DND-41 (cell line): ENCODE measurements around the gene NIM1K.

Source experiments
- ATAC-seq: fragments of 200-7000 bp; cut with Tn5 transposase; 3 replicates; pipeline ENCODE4 v1.9.1; 2021; ENCODE audit warnings: low read depth; ENCODE audit not compliant: insufficient read depth
- DNase-seq: peaks from one replicate; pipeline ENCODE4 v3.0.0-alpha.2; 2020
- H2AFZ ChIP-seq: 2 replicates; pipeline ENCODE4 v1.6.0; 2012; ENCODE audit warnings: low read depth, low read length
- H3K27ac ChIP-seq: 2 replicates; pipeline ENCODE4 v1.5.1; 2012; ENCODE audit warnings: low read length, inconsistent platforms
- H3K27me3 ChIP-seq: fragments of 200-600 bp; sonication (generic); 2 replicates; pipeline ENCODE4 v1.6.0; 2012; ENCODE audit warnings: low read length, mild to moderate bottlenecking, inconsistent platforms; ENCODE audit not compliant: insufficient read depth, poor library complexity
- H3K36me3 ChIP-seq: 2 replicates; pipeline ENCODE4 v1.5.1; 2012; ENCODE audit warnings: low read length, inconsistent platforms; ENCODE audit not compliant: insufficient read depth
- H3K4me1 ChIP-seq: 2 replicates; pipeline ENCODE4 v1.5.1; 2012; ENCODE audit warnings: mild to moderate bottlenecking, low read length; ENCODE audit not compliant: insufficient read depth
- H3K4me2 ChIP-seq: 2 replicates; pipeline ENCODE4 v1.6.0; 2012; ENCODE audit warnings: mild to moderate bottlenecking, moderate library complexity, low read length, inconsistent platforms; ENCODE audit not compliant: insufficient read depth
- H3K4me3 ChIP-seq, 2 experiments: fragments of 200-600 bp in 1 of 2; shearing (Covaris generic) in 1 of 2; 2 replicates each; pipeline ENCODE4 v1.5.1; 2012 to 2016; ENCODE audit warnings: inconsistent platforms in 2 of 2, low read length in 2 of 2, mild to moderate bottlenecking in 2 of 2, low read depth in 1 of 2, moderate library complexity in 1 of 2
- H3K79me2 ChIP-seq: 2 replicates; pipeline ENCODE4 v1.6.0; 2012; ENCODE audit warnings: low read length, inconsistent platforms; ENCODE audit not compliant: insufficient read depth
- H3K9ac ChIP-seq: 2 replicates; pipeline ENCODE4 v1.6.0; 2012; ENCODE audit warnings: low read depth, mild to moderate bottlenecking, inconsistent platforms, low read length, moderate library complexity
- H3K9me3 ChIP-seq: 2 replicates; pipeline ENCODE4 v1.5.1; 2012; ENCODE audit warnings: low read length, moderate library complexity, mild to moderate bottlenecking, inconsistent platforms; ENCODE audit not compliant: insufficient read depth, severe bottlenecking
- H4K20me1 ChIP-seq: 2 replicates; pipeline ENCODE4 v1.6.0; 2012; ENCODE audit warnings: low read length; ENCODE audit not compliant: insufficient read depth
- EZH2 ChIP-seq: IDR thresholded peaks from 3 replicates; pipeline ENCODE4 v1.6.1; 2012; ENCODE audit warnings: borderline replicate concordance, low read depth, mild to moderate bottlenecking, moderate library complexity, low read length, inconsistent platforms; ENCODE audit not compliant: severe bottlenecking
- TF ChIP-seq, protein P1 (sequence below): IDR thresholded peaks from 2 replicates; pipeline ENCODE4 v1.5.1; 2012; ENCODE audit warnings: borderline replicate concordance, low read length, moderate library complexity, mild to moderate bottlenecking; ENCODE audit not compliant: poor library complexity, severe bottlenecking; ENCODE audit errors: extremely low read depth

The NIM1K gene

DNA sequence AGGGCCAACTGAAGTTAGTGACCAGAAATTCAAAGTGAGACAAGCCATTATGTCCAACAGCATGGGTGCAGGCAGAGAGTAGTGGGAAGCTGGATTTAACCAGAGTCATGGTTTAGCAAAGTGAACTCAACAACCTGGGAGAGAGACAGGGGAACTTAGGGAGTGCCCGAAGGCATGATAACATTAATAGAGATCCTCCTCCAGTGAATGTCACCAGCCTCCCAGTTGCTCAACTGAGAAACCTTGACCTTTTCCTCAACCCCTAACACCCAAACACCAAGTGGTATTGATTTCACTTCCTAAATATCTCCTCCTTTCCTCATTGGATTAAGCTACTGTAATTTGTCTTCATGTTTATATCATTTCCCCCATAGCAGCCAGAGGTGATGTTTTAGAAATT lies 78.6 kb downstream of the NIM1K start:
- H2AFZ ChIP-seq: no peak overlapping the region
- ATAC-seq: no peak
- no peaks in the 10 kb centered on the region for H3K4me1 ChIP-seq
- H3K27ac ChIP-seq: no peak overlapping the region
- H3K79me2 ChIP-seq: no peaks in the 10 kb centered on the region
- no peaks in the 10 kb centered on the region for H3K9me3 ChIP-seq
- H3K4me2 ChIP-seq: no peak overlapping the region
- TF ChIP-seq, protein P1, sequence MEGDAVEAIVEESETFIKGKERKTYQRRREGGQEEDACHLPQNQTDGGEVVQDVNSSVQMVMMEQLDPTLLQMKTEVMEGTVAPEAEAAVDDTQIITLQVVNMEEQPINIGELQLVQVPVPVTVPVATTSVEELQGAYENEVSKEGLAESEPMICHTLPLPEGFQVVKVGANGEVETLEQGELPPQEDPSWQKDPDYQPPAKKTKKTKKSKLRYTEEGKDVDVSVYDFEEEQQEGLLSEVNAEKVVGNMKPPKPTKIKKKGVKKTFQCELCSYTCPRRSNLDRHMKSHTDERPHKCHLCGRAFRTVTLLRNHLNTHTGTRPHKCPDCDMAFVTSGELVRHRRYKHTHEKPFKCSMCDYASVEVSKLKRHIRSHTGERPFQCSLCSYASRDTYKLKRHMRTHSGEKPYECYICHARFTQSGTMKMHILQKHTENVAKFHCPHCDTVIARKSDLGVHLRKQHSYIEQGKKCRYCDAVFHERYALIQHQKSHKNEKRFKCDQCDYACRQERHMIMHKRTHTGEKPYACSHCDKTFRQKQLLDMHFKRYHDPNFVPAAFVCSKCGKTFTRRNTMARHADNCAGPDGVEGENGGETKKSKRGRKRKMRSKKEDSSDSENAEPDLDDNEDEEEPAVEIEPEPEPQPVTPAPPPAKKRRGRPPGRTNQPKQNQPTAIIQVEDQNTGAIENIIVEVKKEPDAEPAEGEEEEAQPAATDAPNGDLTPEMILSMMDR: no peak
- TF ChIP-seq EZH2: no peak
- H4K20me1 ChIP-seq: no peaks in the 10 kb centered on the region
- H3K9ac ChIP-seq: no peak overlapping the region
- no peaks in the 10 kb centered on the region for H3K27me3 ChIP-seq
- no peak overlapping the region for H3K4me3 ChIP-seq
- DNase-seq: no peak
- no peaks in the 10 kb centered on the region for H3K36me3 ChIP-seq

DNA sequence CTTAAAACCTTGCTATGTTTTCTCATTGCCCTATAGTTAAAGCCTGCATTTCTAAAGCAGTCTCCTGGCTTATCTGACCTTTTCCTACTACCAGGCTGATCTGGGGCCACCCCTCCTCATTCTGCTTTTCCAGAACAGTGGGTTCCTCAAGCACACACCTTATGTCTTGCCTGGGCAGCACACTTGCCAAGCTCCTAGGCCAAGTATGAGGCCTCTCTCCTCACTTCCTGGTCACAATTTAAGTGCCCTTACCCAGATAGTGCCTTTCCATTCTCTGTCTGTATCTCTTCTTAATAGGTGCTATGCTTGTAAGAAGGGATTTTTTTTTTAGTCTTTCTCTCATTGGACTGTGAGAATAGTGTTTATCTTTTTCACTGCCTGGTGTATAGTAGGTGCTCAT lies 81.5 kb downstream of the NIM1K start:
- no peak overlapping the region for H3K4me2 ChIP-seq

DNA sequence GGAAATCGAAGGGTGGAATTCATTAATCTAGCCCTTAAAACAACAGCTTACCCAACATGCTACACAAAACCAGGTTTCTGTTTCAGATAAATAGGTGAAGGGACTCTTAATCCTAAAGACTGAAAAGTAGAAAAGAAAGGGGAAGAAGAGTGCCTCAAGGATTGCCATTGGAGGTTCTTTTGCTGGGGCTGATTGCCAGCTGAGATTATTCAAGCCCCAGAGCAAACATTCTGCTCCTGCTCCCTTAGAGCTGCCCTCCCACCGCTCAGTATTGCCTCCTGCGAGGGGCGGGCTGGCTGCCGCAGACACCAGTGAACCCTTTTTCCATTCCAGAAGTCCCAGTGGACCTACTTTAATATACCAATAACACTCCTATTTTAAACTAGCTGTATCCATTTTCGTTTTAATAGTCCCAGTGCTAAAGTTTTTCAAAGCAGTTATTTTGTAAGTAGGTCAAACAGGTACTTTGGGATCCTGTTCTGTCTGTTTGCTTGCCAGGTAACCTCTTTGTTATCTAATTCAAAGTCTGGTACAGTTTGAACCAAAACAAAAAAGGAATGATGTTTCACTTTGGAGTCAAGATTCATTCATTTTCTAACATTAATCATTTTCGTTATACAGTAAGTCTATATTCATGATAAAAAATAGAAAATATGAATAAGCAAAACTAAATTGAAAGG lies 82.5 kb downstream of the NIM1K start:
- Histone ChIP-seq H2AFZ (no peak overlapping the region), H3K36me3 (no peaks in the 10 kb centered on the region), H4K20me1 (no peaks in the 10 kb centered on the region), H3K9ac (no peak overlapping the region), H3K27me3 (no peaks in the 10 kb centered on the region), H3K79me2 (no peaks in the 10 kb centered on the region), H3K4me3 (no peak overlapping the region), H3K27ac (no peak overlapping the region), H3K4me2 (no peak overlapping the region), H3K9me3 (no peaks in the 10 kb centered on the region), H3K4me1 (no peaks in the 10 kb centered on the region)
- TF ChIP-seq EZH2: no peak
- TF ChIP-seq, protein P1: no peak
- no peak for ATAC-seq
- DNase-seq: no peak

More for the DNA sequence above, 81.5 kb downstream of the NIM1K start:
- no peak for DNase-seq
- ATAC-seq: no peak
- TF ChIP-seq, protein P1: no peak
- no peak for TF ChIP-seq EZH2
- no peak overlapping the region for H3K4me3 ChIP-seq
- H3K36me3 ChIP-seq: no peaks in the 10 kb centered on the region
- no peaks in the 10 kb centered on the region for H3K4me1 ChIP-seq
- H3K27ac ChIP-seq: no peak overlapping the region
- no peaks in the 10 kb centered on the region for H3K9me3 ChIP-seq
- no peaks in the 10 kb centered on the region for H3K79me2 ChIP-seq
- no peak overlapping the region for H3K9ac ChIP-seq
- H2AFZ ChIP-seq: no peak overlapping the region
- H3K27me3 ChIP-seq: no peaks in the 10 kb centered on the region
- no peaks in the 10 kb centered on the region for H4K20me1 ChIP-seq

DNA sequence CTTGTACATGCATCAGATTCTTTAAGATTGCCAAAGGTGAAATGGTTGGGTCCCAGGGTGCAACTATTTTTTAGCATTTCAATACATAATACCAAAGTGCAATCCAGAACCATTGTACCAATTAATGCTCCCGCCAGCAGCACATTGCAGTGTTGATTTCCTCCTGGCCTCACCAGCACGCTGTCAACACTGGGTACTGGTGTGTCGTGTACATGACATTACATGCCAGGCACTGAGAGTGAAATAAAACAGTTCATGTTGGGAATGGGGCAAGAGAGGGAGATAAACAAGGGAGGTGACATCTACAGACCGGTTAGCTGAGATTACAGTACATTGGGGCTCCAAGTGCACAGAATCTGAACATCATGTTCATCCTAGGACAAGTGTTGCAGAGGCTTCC lies 83.4 kb downstream of the NIM1K start:
- TF ChIP-seq, protein P1: no peak
- TF ChIP-seq EZH2: no peak
- H3K4me1 ChIP-seq: no peaks in the 10 kb centered on the region
- H3K4me3 ChIP-seq: no peak overlapping the region
- no peaks in the 10 kb centered on the region for H3K79me2 ChIP-seq
- H4K20me1 ChIP-seq: no peaks in the 10 kb centered on the region
- H3K27ac ChIP-seq: no peak overlapping the region
- no peaks in the 10 kb centered on the region for H3K27me3 ChIP-seq
- no peaks in the 10 kb centered on the region for H3K36me3 ChIP-seq
- DNase-seq (no peak), ATAC-seq (no peak)
- no peaks in the 10 kb centered on the region for H3K9me3 ChIP-seq
- no peak overlapping the region for H2AFZ ChIP-seq
- no peak overlapping the region for H3K4me2 ChIP-seq
- H3K9ac ChIP-seq: no peak overlapping the region
